GM12801 (cell line): ENCODE results near the gene NISCH.

ENCODE experiments used
- CTCF ChIP-seq: IDR thresholded peaks from one replicate; pipeline ENCODE4 v1.5.1; 2011; ENCODE audit warnings: control low read depth; ENCODE audit not compliant: insufficient read length; ENCODE audit errors: extremely low read depth

The NISCH gene

DNA sequence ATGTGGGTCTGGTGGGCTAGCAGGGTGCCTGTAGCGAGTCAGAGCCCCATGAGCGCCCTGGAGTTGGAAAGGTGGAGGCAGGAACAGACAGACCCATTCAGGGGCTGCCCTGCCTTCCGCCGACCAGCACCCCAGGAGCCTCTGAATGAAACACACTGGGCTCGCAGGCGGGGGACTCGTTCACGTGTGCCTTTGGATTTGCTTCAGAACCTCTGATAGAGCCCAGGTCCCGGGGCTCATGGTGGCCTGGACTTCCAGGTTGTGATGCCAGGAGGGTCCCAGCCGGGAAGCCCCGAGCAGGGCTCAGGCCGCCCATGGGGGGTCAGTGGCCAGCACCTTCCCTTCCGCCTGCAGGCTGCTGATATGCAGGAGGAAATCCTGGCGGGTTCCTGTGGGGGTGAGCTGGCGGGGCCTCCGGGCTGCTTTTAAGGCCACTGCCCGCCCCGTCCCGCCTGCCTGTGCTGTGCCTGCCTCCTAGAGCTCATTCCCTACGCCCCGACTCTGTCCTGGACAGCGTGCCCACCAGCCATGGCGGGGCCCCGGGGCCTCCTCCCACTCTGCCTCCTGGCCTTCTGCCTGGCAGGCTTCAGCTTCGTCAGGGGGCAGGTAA lies 39.6 kb downstream of the NISCH start, which contains the start of gene STAB1:
STAB1 (plus strand) TSS at position 453 of the 610 bp plus-strand sequence; CDS start at position 529, 76 bp downstream.
- no peak for TF ChIP-seq CTCF

DNA sequence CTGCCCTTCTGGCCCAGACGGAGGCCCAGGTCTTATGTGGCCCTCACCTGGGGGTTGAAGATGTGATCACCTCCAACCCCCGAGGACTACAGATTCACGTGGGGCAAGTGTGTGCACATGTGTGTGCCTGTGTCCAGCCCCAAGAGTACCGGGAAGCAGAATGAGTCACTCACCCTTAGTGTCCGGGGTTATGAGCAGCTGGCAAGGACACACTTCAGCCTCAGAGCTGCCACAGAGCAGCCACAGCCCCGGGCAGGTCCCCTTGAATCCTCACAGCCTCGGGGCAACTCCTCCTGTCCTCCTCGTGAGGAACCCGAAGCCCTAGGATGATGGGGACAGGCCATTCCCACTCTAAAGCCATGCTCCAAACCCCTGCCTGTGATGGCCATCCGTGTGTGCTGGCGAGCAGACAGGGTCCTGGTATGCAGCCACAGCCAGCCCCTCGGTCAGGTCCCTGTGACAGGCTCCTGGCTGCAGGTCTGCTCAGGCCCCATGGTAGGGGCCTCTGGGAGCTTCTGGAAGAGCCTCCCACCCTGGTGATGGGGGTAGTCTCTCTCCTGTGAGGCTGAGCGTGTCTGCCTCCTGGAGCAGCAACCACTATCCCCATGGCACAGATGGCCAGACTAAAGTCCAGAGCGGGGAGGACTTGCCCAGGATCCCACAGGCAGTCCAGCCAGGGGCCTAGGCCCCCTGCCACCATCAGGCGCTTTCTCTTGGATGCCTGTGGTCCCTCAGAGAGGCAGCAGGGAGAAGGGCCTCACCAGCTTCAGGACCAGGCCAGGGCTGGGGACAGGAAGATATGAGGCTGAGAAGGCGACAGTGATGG lies 40.6 kb downstream of the NISCH start:
- no peak for TF ChIP-seq CTCF

DNA sequence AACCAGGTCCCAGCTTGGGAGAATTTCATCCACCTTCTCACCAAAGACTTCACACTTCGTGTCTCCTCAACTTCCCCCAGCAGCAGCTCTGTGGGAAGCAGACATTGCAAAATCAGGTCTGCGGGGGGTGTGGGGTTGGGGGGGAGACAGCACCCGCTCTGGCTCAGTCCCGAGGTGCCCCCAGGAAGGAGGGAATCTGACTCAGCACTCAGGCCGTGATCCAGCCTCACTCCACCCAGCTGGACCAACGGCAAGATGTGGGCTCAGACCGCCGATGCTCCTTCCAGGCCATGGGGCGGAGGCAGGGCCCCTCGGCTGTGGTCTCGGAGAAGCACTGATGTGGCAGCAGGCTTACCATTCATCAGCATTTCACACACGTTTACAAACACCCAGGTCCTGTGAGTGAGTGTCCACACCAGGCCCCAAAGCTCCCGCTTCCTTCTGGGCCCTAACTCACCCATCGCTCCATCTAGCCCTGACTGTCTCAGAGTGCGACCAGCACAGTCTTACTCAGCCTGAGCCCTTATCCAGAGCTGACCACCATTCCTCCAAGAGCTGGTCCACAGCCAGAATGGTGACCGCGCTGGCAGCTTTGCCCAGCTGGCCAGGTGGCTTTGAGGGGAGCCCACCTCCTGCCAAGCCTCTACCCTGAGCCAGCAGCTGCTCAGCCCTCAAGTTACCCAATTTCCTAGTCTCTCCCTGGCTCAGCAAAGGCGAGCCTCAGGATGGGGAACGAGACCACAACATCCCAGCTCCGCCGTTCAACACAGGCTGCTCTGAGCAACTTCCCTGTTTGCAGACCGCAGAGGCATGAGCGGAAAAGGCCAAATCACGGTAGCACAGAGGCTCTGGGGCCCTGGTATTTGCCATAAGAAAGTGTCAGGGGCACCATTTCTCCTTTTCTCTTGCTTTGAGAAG lies 43.0 kb downstream of the NISCH start:
- TF ChIP-seq CTCF: no peak

DNA sequence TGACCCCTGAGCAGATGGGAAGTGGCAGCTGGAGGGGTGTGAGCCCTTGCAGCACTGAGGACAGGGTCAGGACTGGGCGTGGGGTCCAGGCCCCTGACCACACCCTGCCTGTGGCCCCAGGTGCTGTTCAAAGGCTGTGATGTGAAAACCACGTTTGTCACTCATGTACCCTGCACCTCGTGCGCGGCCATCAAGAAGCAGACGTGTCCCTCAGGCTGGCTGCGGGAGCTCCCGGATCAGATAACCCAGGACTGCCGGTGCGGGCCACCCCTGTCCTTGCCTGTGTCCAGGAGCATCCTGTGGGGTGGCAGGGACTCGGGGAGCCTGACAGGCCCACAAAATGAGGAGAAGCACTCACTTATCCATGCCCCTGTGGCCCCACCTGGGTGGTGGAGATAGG lies 45.6 kb downstream of the NISCH start:
- TF ChIP-seq CTCF: no peak

DNA sequence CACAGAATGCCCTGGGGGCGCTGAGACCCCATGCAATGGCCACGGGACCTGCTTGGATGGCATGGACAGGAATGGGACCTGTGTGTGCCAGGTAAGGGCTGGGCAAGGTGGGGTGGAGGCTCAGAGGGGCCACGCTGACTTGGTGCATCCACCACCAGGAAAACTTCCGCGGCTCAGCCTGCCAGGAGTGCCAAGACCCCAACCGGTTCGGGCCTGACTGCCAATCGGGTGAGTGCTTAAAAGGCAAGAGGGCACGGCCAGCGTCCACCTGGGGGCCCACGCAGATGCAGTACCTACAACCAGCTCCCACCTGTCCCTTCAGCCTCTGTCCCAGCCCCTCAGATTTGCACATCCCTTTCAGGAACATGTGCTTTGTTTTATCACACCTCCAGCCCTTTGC lies 46.6 kb downstream of the NISCH start:
- TF ChIP-seq CTCF: no peak

- no peak for TF ChIP-seq CTCF
Measured at GRCh38 chr3:52502808-52503350, 47.5 kb downstream of the NISCH start.

DNA sequence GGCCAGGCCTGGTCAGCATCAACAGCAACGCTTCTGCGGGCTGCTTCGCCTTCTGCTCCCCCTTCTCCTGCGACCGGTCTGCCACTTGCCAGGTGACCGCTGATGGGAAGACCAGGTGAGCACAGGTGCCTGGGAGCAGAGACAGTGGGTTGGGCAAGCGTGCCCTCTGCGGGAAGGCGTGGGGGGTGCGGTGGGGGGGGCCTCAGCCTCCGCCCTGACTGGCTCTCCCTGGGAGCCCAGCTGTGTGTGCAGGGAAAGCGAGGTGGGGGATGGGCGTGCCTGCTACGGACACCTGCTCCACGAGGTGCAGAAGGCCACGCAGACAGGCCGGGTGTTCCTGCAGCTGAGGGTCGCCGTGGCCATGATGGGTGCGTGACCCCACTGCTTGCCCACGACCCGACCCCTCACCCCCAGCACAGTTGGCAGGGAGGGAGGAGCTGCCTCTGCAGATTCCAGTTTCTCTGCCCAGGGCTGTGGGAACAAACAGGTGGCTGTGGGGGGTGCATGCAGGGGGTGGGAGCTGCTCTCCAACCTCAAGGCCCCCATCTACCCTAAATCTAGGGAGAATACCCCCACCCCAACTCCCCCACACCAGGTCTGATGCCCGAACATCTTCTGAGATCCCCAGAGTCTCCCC lies 48.5 kb downstream of the NISCH start:
- no peak for TF ChIP-seq CTCF
